ENCODE measurements around the gene FLNB.

Gene FLNB

DNA sequence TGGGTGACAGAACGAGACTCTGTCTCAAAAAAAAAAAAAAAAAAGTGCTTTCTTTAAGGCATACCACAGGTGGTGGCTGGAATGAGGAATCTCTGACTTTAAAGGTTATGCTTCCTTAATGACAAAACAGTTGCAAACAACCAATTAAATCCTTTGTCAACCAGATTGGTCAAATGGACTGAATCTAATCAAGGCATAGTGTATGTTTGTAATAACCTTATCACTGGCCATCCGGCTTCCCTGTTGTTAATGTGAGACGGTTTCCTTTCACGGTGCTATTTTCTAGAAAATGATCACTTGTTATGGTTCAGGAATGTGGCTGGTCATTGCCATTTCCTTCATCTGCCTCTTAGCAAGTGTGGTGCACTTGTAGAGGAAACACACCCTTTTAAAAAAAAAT, 75.9 kb downstream of the FLNB start (continued):
- TF ChIP-seq, protein P1, sequence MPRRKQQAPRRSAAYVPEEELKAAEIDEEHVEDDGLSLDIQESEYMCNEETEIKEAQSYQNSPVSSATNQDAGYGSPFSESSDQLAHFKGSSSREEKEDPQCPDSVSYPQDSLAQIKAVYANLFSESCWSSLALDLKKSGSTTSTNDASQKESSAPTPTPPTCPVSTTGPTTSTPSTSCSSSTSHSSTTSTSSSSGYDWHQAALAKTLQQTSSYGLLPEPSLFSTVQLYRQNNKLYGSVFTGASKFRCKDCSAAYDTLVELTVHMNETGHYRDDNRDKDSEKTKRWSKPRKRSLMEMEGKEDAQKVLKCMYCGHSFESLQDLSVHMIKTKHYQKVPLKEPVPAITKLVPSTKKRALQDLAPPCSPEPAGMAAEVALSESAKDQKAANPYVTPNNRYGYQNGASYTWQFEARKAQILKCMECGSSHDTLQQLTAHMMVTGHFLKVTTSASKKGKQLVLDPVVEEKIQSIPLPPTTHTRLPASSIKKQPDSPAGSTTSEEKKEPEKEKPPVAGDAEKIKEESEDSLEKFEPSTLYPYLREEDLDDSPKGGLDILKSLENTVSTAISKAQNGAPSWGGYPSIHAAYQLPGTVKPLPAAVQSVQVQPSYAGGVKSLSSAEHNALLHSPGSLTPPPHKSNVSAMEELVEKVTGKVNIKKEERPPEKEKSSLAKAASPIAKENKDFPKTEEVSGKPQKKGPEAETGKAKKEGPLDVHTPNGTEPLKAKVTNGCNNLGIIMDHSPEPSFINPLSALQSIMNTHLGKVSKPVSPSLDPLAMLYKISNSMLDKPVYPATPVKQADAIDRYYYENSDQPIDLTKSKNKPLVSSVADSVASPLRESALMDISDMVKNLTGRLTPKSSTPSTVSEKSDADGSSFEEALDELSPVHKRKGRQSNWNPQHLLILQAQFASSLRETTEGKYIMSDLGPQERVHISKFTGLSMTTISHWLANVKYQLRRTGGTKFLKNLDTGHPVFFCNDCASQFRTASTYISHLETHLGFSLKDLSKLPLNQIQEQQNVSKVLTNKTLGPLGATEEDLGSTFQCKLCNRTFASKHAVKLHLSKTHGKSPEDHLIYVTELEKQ (tag by site-specific recombination; IDR thresholded peaks at IDR 0.05; ENCODE audit: borderline replicate concordance) = no peak
- TF ChIP-seq ZNF18 (tag by site-specific recombination; IDR thresholded peaks at IDR 0.05) (no peak), ZNF670 (tag by site-specific recombination; IDR thresholded peaks at IDR 0.05; ENCODE audit: low read depth) (no peak)
- TF ChIP-seq, protein P2, sequence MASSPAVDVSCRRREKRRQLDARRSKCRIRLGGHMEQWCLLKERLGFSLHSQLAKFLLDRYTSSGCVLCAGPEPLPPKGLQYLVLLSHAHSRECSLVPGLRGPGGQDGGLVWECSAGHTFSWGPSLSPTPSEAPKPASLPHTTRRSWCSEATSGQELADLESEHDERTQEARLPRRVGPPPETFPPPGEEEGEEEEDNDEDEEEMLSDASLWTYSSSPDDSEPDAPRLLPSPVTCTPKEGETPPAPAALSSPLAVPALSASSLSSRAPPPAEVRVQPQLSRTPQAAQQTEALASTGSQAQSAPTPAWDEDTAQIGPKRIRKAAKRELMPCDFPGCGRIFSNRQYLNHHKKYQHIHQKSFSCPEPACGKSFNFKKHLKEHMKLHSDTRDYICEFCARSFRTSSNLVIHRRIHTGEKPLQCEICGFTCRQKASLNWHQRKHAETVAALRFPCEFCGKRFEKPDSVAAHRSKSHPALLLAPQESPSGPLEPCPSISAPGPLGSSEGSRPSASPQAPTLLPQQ (tag by site-specific recombination; IDR thresholded peaks at IDR 0.05) = no peak

DNA sequence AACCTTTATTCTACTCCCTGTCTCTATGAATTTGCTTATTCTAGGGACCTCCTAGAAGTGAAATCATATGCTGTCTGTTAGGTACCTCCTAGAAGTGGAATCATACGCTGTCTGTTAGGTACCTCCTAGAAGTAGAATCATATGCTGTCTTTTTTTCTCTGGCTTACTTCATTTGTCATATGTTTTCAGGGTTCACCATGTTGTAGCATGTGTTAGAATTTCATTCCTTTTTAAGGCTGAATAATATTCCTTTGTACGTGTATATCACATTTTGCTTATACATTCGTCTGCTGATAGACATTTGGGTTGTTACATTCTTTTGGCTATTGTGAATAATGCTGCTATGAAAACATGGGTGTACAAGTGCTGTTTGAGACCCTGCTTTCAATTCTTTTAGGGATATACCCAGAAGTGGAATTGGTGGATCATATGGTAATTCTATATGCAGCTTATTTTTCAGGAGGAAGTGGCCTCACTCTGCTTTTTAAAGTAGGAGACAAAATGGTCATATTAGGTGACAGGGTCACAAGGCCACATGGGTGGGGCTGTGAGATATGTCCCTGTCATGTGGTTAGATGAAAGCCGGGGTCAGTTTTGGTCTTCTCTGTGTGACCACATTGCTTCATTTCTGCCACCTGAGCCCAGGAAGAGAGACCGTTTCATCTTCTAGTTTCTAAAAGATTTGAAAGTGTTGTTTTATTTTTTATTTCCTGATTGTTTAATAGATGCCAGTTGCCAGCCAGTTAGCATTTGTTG, 76.7 kb downstream of the FLNB start:
- POLR2A ChIA-PET = no interaction called here

More for the DNA sequence above, 76.7 kb downstream of the FLNB start:
- H3K36me3 ChIP-seq (ENCODE audit: control insufficient read depth in 2 of 2, insufficient read depth in 1 of 2, low read length in 2 of 2) = peaks cover 0 to 20% of the 10 kb centered on the region in 2 experiments; a peak in 2 of 3 replicates
- H3K27ac ChIP-seq (ENCODE audit: extremely low read depth, low read depth, low read length) = no peak overlapping the region
- H3K4me3 ChIP-seq (ENCODE audit: low read depth, low read length) = no peak overlapping the region
- TF ChIP-seq ZNF146 (tag by site-specific recombination; IDR thresholded peaks at IDR 0.05) (peak; percentile 71), ZSCAN30 (tag by site-specific recombination; IDR thresholded peaks at IDR 0.05) (no peak), ZFP69B (tag by site-specific recombination; IDR thresholded peaks at IDR 0.05) (no peak), ZSCAN16 (tag by site-specific recombination; IDR thresholded peaks at IDR 0.05) (no peak)
- TF ChIP-seq, protein P3, sequence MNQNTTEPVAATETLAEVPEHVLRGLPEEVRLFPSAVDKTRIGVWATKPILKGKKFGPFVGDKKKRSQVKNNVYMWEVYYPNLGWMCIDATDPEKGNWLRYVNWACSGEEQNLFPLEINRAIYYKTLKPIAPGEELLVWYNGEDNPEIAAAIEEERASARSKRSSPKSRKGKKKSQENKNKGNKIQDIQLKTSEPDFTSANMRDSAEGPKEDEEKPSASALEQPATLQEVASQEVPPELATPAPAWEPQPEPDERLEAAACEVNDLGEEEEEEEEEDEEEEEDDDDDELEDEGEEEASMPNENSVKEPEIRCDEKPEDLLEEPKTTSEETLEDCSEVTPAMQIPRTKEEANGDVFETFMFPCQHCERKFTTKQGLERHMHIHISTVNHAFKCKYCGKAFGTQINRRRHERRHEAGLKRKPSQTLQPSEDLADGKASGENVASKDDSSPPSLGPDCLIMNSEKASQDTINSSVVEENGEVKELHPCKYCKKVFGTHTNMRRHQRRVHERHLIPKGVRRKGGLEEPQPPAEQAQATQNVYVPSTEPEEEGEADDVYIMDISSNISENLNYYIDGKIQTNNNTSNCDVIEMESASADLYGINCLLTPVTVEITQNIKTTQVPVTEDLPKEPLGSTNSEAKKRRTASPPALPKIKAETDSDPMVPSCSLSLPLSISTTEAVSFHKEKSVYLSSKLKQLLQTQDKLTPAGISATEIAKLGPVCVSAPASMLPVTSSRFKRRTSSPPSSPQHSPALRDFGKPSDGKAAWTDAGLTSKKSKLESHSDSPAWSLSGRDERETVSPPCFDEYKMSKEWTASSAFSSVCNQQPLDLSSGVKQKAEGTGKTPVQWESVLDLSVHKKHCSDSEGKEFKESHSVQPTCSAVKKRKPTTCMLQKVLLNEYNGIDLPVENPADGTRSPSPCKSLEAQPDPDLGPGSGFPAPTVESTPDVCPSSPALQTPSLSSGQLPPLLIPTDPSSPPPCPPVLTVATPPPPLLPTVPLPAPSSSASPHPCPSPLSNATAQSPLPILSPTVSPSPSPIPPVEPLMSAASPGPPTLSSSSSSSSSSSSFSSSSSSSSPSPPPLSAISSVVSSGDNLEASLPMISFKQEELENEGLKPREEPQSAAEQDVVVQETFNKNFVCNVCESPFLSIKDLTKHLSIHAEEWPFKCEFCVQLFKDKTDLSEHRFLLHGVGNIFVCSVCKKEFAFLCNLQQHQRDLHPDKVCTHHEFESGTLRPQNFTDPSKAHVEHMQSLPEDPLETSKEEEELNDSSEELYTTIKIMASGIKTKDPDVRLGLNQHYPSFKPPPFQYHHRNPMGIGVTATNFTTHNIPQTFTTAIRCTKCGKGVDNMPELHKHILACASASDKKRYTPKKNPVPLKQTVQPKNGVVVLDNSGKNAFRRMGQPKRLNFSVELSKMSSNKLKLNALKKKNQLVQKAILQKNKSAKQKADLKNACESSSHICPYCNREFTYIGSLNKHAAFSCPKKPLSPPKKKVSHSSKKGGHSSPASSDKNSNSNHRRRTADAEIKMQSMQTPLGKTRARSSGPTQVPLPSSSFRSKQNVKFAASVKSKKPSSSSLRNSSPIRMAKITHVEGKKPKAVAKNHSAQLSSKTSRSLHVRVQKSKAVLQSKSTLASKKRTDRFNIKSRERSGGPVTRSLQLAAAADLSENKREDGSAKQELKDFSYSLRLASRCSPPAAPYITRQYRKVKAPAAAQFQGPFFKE (tag by site-specific recombination; IDR thresholded peaks at IDR 0.05; ENCODE audit: borderline replicate concordance) = no peak
- TF ChIP-seq, protein P4, sequence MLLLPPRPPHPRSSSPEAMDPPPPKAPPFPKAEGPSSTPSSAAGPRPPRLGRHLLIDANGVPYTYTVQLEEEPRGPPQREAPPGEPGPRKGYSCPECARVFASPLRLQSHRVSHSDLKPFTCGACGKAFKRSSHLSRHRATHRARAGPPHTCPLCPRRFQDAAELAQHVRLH (tag by site-specific recombination; IDR thresholded peaks at IDR 0.05) = no peak
- H3K4me1 ChIP-seq (ENCODE audit: control insufficient read depth, insufficient read depth, low read length) = no peaks in the 10 kb centered on the region
- CTCF ChIA-PET = no interaction called here
- H3K9me3 ChIP-seq (ENCODE audit: control insufficient read depth, insufficient read depth, low read depth, low read length) = no peaks in the 10 kb centered on the region

Data from HEK293 (cell line).